Measurements from ENCODE around the gene CACNB4.
"Not testable (repeated sequence)": the region's sequence is repeated elsewhere in the genome, so short reads cannot be mapped to it uniquely, and the experiment has no call there.

The CACNB4 gene

GRCh38 chr2:152011724-152012123, 87.1 kb downstream of the CACNB4 start:
- H3K4me1 ChIP-seq (ENCODE audit: insufficient read depth, low read length): no peaks in the 10 kb centered on the region

GRCh38 chr2:152005607-152006006, 93.2 kb downstream of the CACNB4 start:
- no peak overlapping the region for H3K27ac ChIP-seq (ENCODE audit: low read depth, low read length)
- peaks cover 14% of the 10 kb centered on the region for H3K4me1 ChIP-seq (ENCODE audit: insufficient read depth, low read length)
- H3K9me3 ChIP-seq (ENCODE audit: low read length): no peaks in the 10 kb centered on the region
- H3K27me3 ChIP-seq (ENCODE audit: control insufficient read depth in 1 of 2, insufficient read depth in 2 of 2, low read length in 2 of 2): no peaks in the 10 kb centered on the region
- H3K4me3 ChIP-seq (ENCODE audit: low read depth in 1 of 2, low read length in 2 of 2): no peak overlapping the region
- H3K9ac ChIP-seq (ENCODE audit: low read length): no peak overlapping the region
- H3K36me3 ChIP-seq (ENCODE audit: insufficient read depth, low read length): no peaks in the 10 kb centered on the region

More at GRCh38 chr2:152011724-152012123, 87.1 kb downstream of the CACNB4 start:
- Histone ChIP-seq H3K27ac (ENCODE audit: low read depth, low read length) (no peak overlapping the region), H3K36me3 (ENCODE audit: insufficient read depth, low read length) (no peaks in the 10 kb centered on the region), H3K9ac (ENCODE audit: low read length) (no peak overlapping the region), H3K27me3 (ENCODE audit: control insufficient read depth in 1 of 2, insufficient read depth in 2 of 2, low read length in 2 of 2) (no peaks in the 10 kb centered on the region), H3K4me3 (ENCODE audit: low read depth in 1 of 2, low read length in 2 of 2) (no peak overlapping the region), H3K9me3 (ENCODE audit: low read length) (no peaks in the 10 kb centered on the region)

- H3K27me3 ChIP-seq (ENCODE audit: control insufficient read depth in 1 of 2, insufficient read depth in 2 of 2, low read length in 2 of 2); H3K9ac ChIP-seq (ENCODE audit: low read length); H3K9me3 ChIP-seq (ENCODE audit: low read length); H3K36me3 ChIP-seq (ENCODE audit: insufficient read depth, low read length); H3K4me3 ChIP-seq (ENCODE audit: low read depth in 1 of 2, low read length in 2 of 2); H3K27ac ChIP-seq (ENCODE audit: low read depth, low read length): not testable (repeated sequence)
- H3K4me1 ChIP-seq (ENCODE audit: insufficient read depth, low read length): peaks cover 14% of the 10 kb centered on the region
Observed at GRCh38 chr2:152003283-152003682, 95.6 kb downstream of the CACNB4 start.

GRCh38 chr2:151999053-151999452, 99.8 kb downstream of the CACNB4 start:
- no peak overlapping the region for H3K9ac ChIP-seq (ENCODE audit: low read length)
- H3K4me3 ChIP-seq (ENCODE audit: low read depth in 1 of 2, low read length in 2 of 2): no peak overlapping the region
- peaks cover 9% of the 10 kb centered on the region for H3K4me1 ChIP-seq (ENCODE audit: insufficient read depth, low read length)
- no peaks in the 10 kb centered on the region for H3K36me3 ChIP-seq (ENCODE audit: insufficient read depth, low read length)
- H3K27ac ChIP-seq (ENCODE audit: low read depth, low read length): no peak overlapping the region
- no peaks in the 10 kb centered on the region for H3K9me3 ChIP-seq (ENCODE audit: low read length)
- H3K27me3 ChIP-seq (ENCODE audit: control insufficient read depth in 1 of 2, insufficient read depth in 2 of 2, low read length in 2 of 2): no peaks in the 10 kb centered on the region

- Histone ChIP-seq H3K27ac (ENCODE audit: low read depth, low read length) (no peak overlapping the region), H3K36me3 (ENCODE audit: insufficient read depth, low read length) (no peaks in the 10 kb centered on the region), H3K9ac (ENCODE audit: low read length) (no peak overlapping the region), H3K27me3 (ENCODE audit: control insufficient read depth in 1 of 2, insufficient read depth in 2 of 2, low read length in 2 of 2) (no peaks in the 10 kb centered on the region), H3K4me3 (ENCODE audit: low read depth in 1 of 2, low read length in 2 of 2) (no peak overlapping the region), H3K9me3 (ENCODE audit: low read length) (no peaks in the 10 kb centered on the region), H3K4me1 (ENCODE audit: insufficient read depth, low read length) (no peaks in the 10 kb centered on the region)
Observed at GRCh38 chr2:151996243-151997003, 102.4 kb downstream of the CACNB4 start.

- H3K9me3 ChIP-seq (ENCODE audit: low read length): no peaks in the 10 kb centered on the region
- no peaks in the 10 kb centered on the region for H3K36me3 ChIP-seq (ENCODE audit: insufficient read depth, low read length)
- no peaks in the 10 kb centered on the region for H3K27me3 ChIP-seq (ENCODE audit: control insufficient read depth in 1 of 2, insufficient read depth in 2 of 2, low read length in 2 of 2)
- H3K9ac ChIP-seq (ENCODE audit: low read length): no peak overlapping the region
- no peaks in the 10 kb centered on the region for H3K4me1 ChIP-seq (ENCODE audit: insufficient read depth, low read length)
- no peak overlapping the region for H3K27ac ChIP-seq (ENCODE audit: low read depth, low read length)
- H3K4me3 ChIP-seq (ENCODE audit: low read depth in 1 of 2, low read length in 2 of 2): no peak overlapping the region
Observed at GRCh38 chr2:151995161-151995557, 103.7 kb downstream of the CACNB4 start.

- not testable (repeated sequence) for H3K4me3 ChIP-seq (ENCODE audit: low read depth in 1 of 2, low read length in 2 of 2); H3K27ac ChIP-seq (ENCODE audit: low read depth, low read length); H3K4me1 ChIP-seq (ENCODE audit: insufficient read depth, low read length); H3K9ac ChIP-seq (ENCODE audit: low read length); H3K9me3 ChIP-seq (ENCODE audit: low read length); H3K27me3 ChIP-seq (ENCODE audit: control insufficient read depth in 1 of 2, insufficient read depth in 2 of 2, low read length in 2 of 2); H3K36me3 ChIP-seq (ENCODE audit: insufficient read depth, low read length)
Observed at GRCh38 chr2:151994178-151994577, 104.7 kb downstream of the CACNB4 start.

- Histone ChIP-seq H3K9me3 (ENCODE audit: low read length) (no peaks in the 10 kb centered on the region), H3K9ac (ENCODE audit: low read length) (no peak overlapping the region), H3K27ac (ENCODE audit: low read depth, low read length) (no peak overlapping the region), H3K4me3 (ENCODE audit: low read depth in 1 of 2, low read length in 2 of 2) (no peak overlapping the region), H3K4me1 (ENCODE audit: insufficient read depth, low read length) (no peaks in the 10 kb centered on the region), H3K27me3 (ENCODE audit: control insufficient read depth in 1 of 2, insufficient read depth in 2 of 2, low read length in 2 of 2) (no peaks in the 10 kb centered on the region), H3K36me3 (ENCODE audit: insufficient read depth, low read length) (no peaks in the 10 kb centered on the region)
Observed at GRCh38 chr2:151991010-151991409, 107.8 kb downstream of the CACNB4 start.

GRCh38 chr2:151989378-151989777, 109.5 kb downstream of the CACNB4 start:
- Histone ChIP-seq H3K9me3 (ENCODE audit: low read length) (no peaks in the 10 kb centered on the region), H3K27me3 (ENCODE audit: control insufficient read depth in 1 of 2, insufficient read depth in 2 of 2, low read length in 2 of 2) (no peaks in the 10 kb centered on the region), H3K9ac (ENCODE audit: low read length) (no peak overlapping the region), H3K27ac (ENCODE audit: low read depth, low read length) (no peak overlapping the region), H3K4me3 (ENCODE audit: low read depth in 1 of 2, low read length in 2 of 2) (no peak overlapping the region), H3K4me1 (ENCODE audit: insufficient read depth, low read length) (no peaks in the 10 kb centered on the region), H3K36me3 (ENCODE audit: insufficient read depth, low read length) (no peaks in the 10 kb centered on the region)

- no peaks in the 10 kb centered on the region for H3K4me1 ChIP-seq (ENCODE audit: insufficient read depth, low read length)
Observed at GRCh38 chr2:151987484-151987883, 111.4 kb downstream of the CACNB4 start.

GRCh38 chr2:151984424-151985083, 114.3 kb downstream of the CACNB4 start:
- no peaks in the 10 kb centered on the region for H3K27me3 ChIP-seq (ENCODE audit: control insufficient read depth in 1 of 2, insufficient read depth in 2 of 2, low read length in 2 of 2)
- H3K36me3 ChIP-seq (ENCODE audit: insufficient read depth, low read length): no peaks in the 10 kb centered on the region
- H3K4me1 ChIP-seq (ENCODE audit: insufficient read depth, low read length): no peaks in the 10 kb centered on the region
- H3K4me3 ChIP-seq (ENCODE audit: low read depth in 1 of 2, low read length in 2 of 2): no peak overlapping the region
- H3K9me3 ChIP-seq (ENCODE audit: low read length): no peaks in the 10 kb centered on the region
- no peak overlapping the region for H3K27ac ChIP-seq (ENCODE audit: low read depth, low read length)
- H3K9ac ChIP-seq (ENCODE audit: low read length): no peak overlapping the region

More at GRCh38 chr2:151987484-151987883, 111.4 kb downstream of the CACNB4 start:
- Histone ChIP-seq H3K27ac (ENCODE audit: low read depth, low read length) (no peak overlapping the region), H3K9me3 (ENCODE audit: low read length) (no peaks in the 10 kb centered on the region), H3K4me3 (ENCODE audit: low read depth in 1 of 2, low read length in 2 of 2) (no peak overlapping the region), H3K27me3 (ENCODE audit: control insufficient read depth in 1 of 2, insufficient read depth in 2 of 2, low read length in 2 of 2) (no peaks in the 10 kb centered on the region), H3K9ac (ENCODE audit: low read length) (no peak overlapping the region), H3K36me3 (ENCODE audit: insufficient read depth, low read length) (no peaks in the 10 kb centered on the region)

- H3K4me3 ChIP-seq (ENCODE audit: low read depth in 1 of 2, low read length in 2 of 2): no peak overlapping the region
- H3K4me1 ChIP-seq (ENCODE audit: insufficient read depth, low read length): no peaks in the 10 kb centered on the region
- H3K36me3 ChIP-seq (ENCODE audit: insufficient read depth, low read length): no peaks in the 10 kb centered on the region
- H3K27ac ChIP-seq (ENCODE audit: low read depth, low read length): no peak overlapping the region
- no peak overlapping the region for H3K9ac ChIP-seq (ENCODE audit: low read length)
- H3K9me3 ChIP-seq (ENCODE audit: low read length): no peaks in the 10 kb centered on the region
- no peaks in the 10 kb centered on the region for H3K27me3 ChIP-seq (ENCODE audit: control insufficient read depth in 1 of 2, insufficient read depth in 2 of 2, low read length in 2 of 2)
Observed at GRCh38 chr2:151983221-151983620, 115.6 kb downstream of the CACNB4 start.

All from muscle layer of colon (tissue), 2 donors.